Stomach (tissue), 9 donors: Measurements from ENCODE around the gene RNF34. TPM values are rescaled to one million over a fixed set of nuclear protein-coding genes. Genes with fewer than 3 reads are reported as not detected.

Experiments
- DNase-seq, 2 donors: peaks; one replicate each; pipeline versions ENCODE4 v3.0.0 to v3.0.0-alpha.2; 2013 to 2019
- H3K27ac ChIP-seq, 5 donors: fragments of 200-600 bp in 4 of 5; sonication (generic) in 4 of 5; one replicate each; pipeline ENCODE4 v1.5.1; 2013 to 2019; ENCODE audit warnings: mild to moderate bottlenecking in 1 of 5, moderate library complexity in 1 of 5
- H3K27me3 ChIP-seq, 3 donors: fragments of 200-600 bp; sonication (generic); one replicate each; pipeline ENCODE4 v1.5.1; 2017 to 2019; ENCODE audit warnings: mixed run types in 1 of 3
- H3K36me3 ChIP-seq, 4 donors: fragments of 200-600 bp; sonication (generic); 1 replicate in 3 of 4; 2 replicates in 1 of 4; pipeline ENCODE4 v1.5.1; 2016 to 2019
- H3K4me1 ChIP-seq, 4 donors: fragments of 200-600 bp; sonication (generic); one replicate each; pipeline ENCODE4 v1.5.1; 2016 to 2019
- H3K4me3 ChIP-seq, 4 donors: fragments of 200-600 bp; sonication (generic) in 3 of 4; one replicate each; pipeline ENCODE4 v1.5.1; 2016 to 2019; ENCODE audit warnings: mild to moderate bottlenecking in 1 of 4
- H3K9me3 ChIP-seq, 4 donors: fragments of 200-600 bp; sonication (generic); one replicate each; pipeline ENCODE4 v1.5.1; 2016 to 2019
- CTCF ChIP-seq, 7 experiments: fragments of 450-650 bp in 4 of 7; fragments of 200-600 bp in 3 of 7; sonication (generic) in 3 of 7; IDR thresholded peaks; one replicate each; pipeline ENCODE4 v1.5.1; 2016 to 2019; ENCODE audit warnings: antibody characterized with exemption in 7 of 7, control low read depth in 2 of 7, mild to moderate bottlenecking in 1 of 7
- EP300 ChIP-seq: sonication (generic); formaldehyde crosslinking; IDR thresholded peaks from one replicate; pipeline ENCODE4 v1.6.1; 2017; ENCODE audit warnings: antibody characterized with exemption
- POLR2A ChIP-seq, 4 donors: fragments of 450-650 bp; IDR thresholded peaks; one replicate each; pipeline ENCODE4 v1.6.1; 2016; ENCODE audit warnings: antibody characterized with exemption in 4 of 4, control low read depth in 2 of 4, mild to moderate bottlenecking in 1 of 4, moderate library complexity in 1 of 4
- POLR2AphosphoS5 ChIP-seq, 3 donors: sonication (generic); formaldehyde crosslinking; IDR thresholded peaks; one replicate each; pipeline ENCODE4 v1.6.1; 2016; ENCODE audit warnings: antibody characterized with exemption in 3 of 3
- WGBS, 5 donors: extraction: QIAGEN DNeasy Blood & Tissue Kit in 3 of 5; methylation state at CpG; one replicate each; pipeline versions ENCODE4 v1.1.5 to v1.1.7; 2013 to 2018; 5-methylcytosine and 5-hydroxymethylcytosine counted together
- intact Hi-C: fragments of 100-400 bp; cut with DNase I; formaldehyde crosslinking; loops from one replicate; pipeline ENCODE4 v1.15.1; 2023; ENCODE audit warnings: low total_unique reads
- polyA plus RNA-seq, 3 donors: library from polyadenylated mRNA; stranded (reverse); fragments of 200-250 nt; gene quantifications; one replicate each; pipeline ENCODE4 v1.2.3, GENCODE V29; 2013
- total RNA-seq, 5 donors: library from RNA; depleted of rRNA; stranded (reverse); fragments of >200 nt; gene quantifications; one replicate each; pipeline versions ENCODE4 v1.1.0 to v1.2.3, GENCODE V29; 2014 to 2016
- donor health status: healthy with polysubstance abuse.
- donor health status: Bipolar disorder and iron deficiency.
- donor health status: healthy.

Gene RNF34
- total and polyA plus RNA-seq, 8 donors: 9.8 to 258 (median 34.7) TPM

GRCh38 chr12:121440768-121441167, 40.9 kb downstream of the RNF34 start:
- peaks cover 39 to 97% (median 86%) of the 10 kb centered on the region in 4 donors for H3K36me3 ChIP-seq
- 89 to 98% (median 96%) methylated on average over 9 to 15 of the region's 15 CpGs for WGBS, 5 donors
- H3K4me3 ChIP-seq: no peak overlapping the region
- no peak for DNase-seq
- intact Hi-C loops: no loop called here
- peaks cover 0 to 4% (median 0%) of the 10 kb centered on the region in 4 donors for H3K9me3 ChIP-seq
- H3K27me3 ChIP-seq: no peaks in the 10 kb centered on the region
- TF ChIP-seq EP300 (no peak), CTCF (IDR thresholded peaks at IDR 0.05) (no peak), POLR2AphosphoS5 (IDR thresholded peaks at IDR 0.05) (no peak), POLR2A (IDR thresholded peaks at IDR 0.05) (no peak)
- H3K27ac ChIP-seq: no peak overlapping the region
- H3K4me1 ChIP-seq: peaks cover 0 to 24% (median 15%) of the 10 kb centered on the region in 4 donors

GRCh38 chr12:121441555-121441954, 41.6 kb downstream of the RNF34 start:
- Histone ChIP-seq H3K4me1 (peaks cover 0 to 24% (median 15%) of the 10 kb centered on the region in 4 donors), H3K4me3 (no peak overlapping the region), H3K36me3 (peaks cover 35 to 90% (median 80%) of the 10 kb centered on the region in 4 donors), H3K9me3 (peaks cover 0 to 4% (median 0%) of the 10 kb centered on the region in 4 donors), H3K27ac (no peak overlapping the region), H3K27me3 (no peaks in the 10 kb centered on the region)
- intact Hi-C loops: no loop called here
- WGBS, 5 donors: 86 to 92% (median 87%) methylated on average over 16 to 17 of the region's 17 CpGs
- DNase-seq: peak in 1 of 2 donors; percentile 57
- TF ChIP-seq CTCF (IDR thresholded peaks at IDR 0.05): peak in 1 of 7 experiments; percentile 16
- TF ChIP-seq EP300: no peak
- TF ChIP-seq POLR2A (IDR thresholded peaks at IDR 0.05): no peak

- 94 to 97% (median 96%) methylated on average over 61 to 68 of the region's 68 CpGs for WGBS, 5 donors
- Histone ChIP-seq H3K9me3 (no peaks in the 10 kb centered on the region), H3K36me3 (peaks cover 35 to 82% (median 73%) of the 10 kb centered on the region in 4 donors), H3K27me3 (no peaks in the 10 kb centered on the region), H3K4me3 (no peak overlapping the region), H3K27ac (no peak overlapping the region), H3K4me1 (peaks cover 0 to 24% (median 15%) of the 10 kb centered on the region in 4 donors)
- intact Hi-C loops: no loop called here
- DNase-seq: no peak
- TF ChIP-seq CTCF (IDR thresholded peaks at IDR 0.05) (no peak), POLR2A (IDR thresholded peaks at IDR 0.05) (no peak), EP300 (no peak), POLR2AphosphoS5 (IDR thresholded peaks at IDR 0.05) (no peak)
Measured at GRCh38 chr12:121442028-121442948, 42.4 kb downstream of the RNF34 start.

DNA sequence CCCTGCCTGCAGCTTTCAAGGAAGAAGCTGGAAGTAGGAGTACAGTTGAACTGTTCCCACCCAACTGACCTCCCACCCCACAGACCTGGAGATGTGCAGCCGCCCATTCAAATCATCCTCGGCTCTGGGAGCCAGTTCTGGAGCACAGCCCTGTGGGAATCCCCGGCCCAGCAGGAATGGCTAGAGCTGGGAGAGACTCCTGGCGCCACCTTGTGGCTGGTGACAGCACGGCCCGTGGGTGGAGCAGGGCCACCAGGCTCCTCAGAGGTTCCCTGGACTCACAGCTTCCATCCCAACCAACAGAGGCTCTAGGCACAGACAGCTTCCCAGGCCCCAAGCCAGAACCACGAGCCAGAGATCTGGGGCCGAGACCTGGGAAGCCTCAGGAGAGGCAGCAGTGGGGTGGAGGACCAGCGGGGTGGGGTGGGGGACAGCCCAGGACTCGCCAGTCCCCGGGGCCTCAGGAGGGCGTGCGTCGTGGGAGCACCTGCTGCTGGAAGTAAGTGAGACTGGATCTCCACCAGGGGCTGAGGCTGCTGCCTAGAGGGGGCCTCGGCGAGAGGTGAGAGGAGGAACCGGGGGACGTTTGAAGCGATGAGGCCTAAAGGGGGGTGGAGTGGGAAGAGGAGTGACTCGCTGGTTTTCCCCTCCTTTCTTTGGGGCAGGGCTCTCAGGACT, 43.4 kb downstream of the RNF34 start:
- intact Hi-C loops: no loop called here
- Histone ChIP-seq H3K27ac (peak overlapping the region in 1 of 5 donors; percentile 50), H3K9me3 (no peaks in the 10 kb centered on the region), H3K36me3 (peaks cover 35 to 72% (median 62%) of the 10 kb centered on the region in 4 donors), H3K4me1 (peaks cover 0 to 24% (median 15%) of the 10 kb centered on the region in 4 donors), H3K4me3 (no peak overlapping the region), H3K27me3 (no peaks in the 10 kb centered on the region)
- DNase-seq: peak; percentile 87 to 92
- WGBS, 5 donors: 52 to 57% (median 54%) methylated on average over 15 to 20 of the region's 20 CpGs
- TF ChIP-seq POLR2AphosphoS5 (IDR thresholded peaks at IDR 0.05) (peak in 2 of 3 donors; percentile 7 to 42), POLR2A (IDR thresholded peaks at IDR 0.05) (no peak), EP300 (no peak), CTCF (IDR thresholded peaks at IDR 0.05) (peak in 5 of 7 experiments; percentile 79 to 91 (median 84))
